SU-DHL-6 (cell line): ENCODE results near the gene SYTL1.

ENCODE experiments used
- CTCF ChIP-seq: fragments of 200-600 bp; sonication (generic); IDR thresholded peaks from one replicate; pipeline ENCODE4 v1.5.1; 2017; ENCODE audit warnings: antibody characterized with exemption, mild to moderate bottlenecking, low read length, moderate library complexity; ENCODE audit not compliant: insufficient read depth, poor library complexity, severe bottlenecking
- EZH2phosphoT487 ChIP-seq: fragments of 200-600 bp; sonication (generic), shearing (Covaris generic); conservative IDR thresholded peaks from 2 replicates; pipeline ENCODE4 v1.6.1; 2018; ENCODE audit warnings: mild to moderate bottlenecking, antibody characterized with exemption, low read length, moderate library complexity, mixed read lengths

DNA sequence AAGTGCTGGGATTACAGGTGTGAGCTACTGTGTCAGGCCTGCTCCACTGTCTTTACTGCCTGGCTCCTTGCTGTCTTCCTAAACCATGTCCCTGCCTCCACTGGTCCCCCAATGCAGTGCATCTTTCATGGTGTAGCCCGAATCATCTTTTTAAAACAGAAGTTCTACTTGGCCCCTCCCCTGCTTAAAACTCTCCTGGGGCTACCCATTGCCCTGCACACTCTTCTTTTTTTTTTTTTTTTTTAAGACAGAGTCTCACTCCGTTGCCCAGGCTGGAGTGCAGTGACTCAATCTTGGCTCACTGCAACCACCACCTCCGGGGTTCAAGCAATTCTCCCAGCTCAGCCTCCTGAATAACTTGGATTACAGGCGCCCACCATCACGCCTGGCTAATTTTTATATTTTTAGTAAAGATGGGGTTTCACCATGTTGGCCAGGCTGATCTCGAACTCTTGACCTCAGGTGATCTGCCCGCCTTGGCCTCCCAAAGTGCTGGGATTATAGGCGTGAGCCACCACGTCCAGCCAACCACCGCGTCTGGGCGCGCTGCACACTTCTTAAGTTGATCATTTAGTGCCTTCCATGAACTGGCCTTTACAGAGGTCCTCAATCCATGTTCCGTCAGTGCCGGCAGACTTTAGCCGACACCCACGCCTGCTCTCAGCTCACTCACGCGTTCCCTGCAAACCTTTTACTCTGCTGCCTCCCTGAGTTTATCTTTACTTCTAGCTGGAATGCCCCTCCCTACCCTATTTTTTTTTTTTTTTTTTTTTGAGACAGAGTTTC, 30.4 kb downstream of the SYTL1 start:
- TF ChIP-seq CTCF (no peak), EZH2phosphoT487 (no peak)
